Stimulated activated CD4-positive, alpha-beta T cell treated with anti-CD3 and anti-CD28 coated beads, Interleukin-1b, Interleukin-23, amount 100 ng/mL, for 48 hours (primary cell): ENCODE measurements around the gene RAB5IF.
"Not testable (repeated sequence)": the region's sequence is repeated elsewhere in the genome, so short reads cannot be mapped to it uniquely, and the experiment has no call there.

ENCODE experiments used
- DNase-seq: peaks from one replicate; pipeline ENCODE4 v3.0.0-alpha.2; 2020

The RAB5IF gene

GRCh38 chr20:36631646-36632045 lies 26.1 kb downstream of the RAB5IF start:
- no peak for DNase-seq

GRCh38 chr20:36632147-36632486 lies 26.5 kb downstream of the RAB5IF start:
- DNase-seq, result no peak

GRCh38 chr20:36632487-36633284 lies 27.1 kb downstream of the RAB5IF start:
- no peak for DNase-seq

- no peak for DNase-seq
These were observed 27.8 kb downstream of the RAB5IF start for GRCh38 chr20:36633285-36633772.

- DNase-seq, result no peak
These were observed 28.8 kb downstream of the RAB5IF start for GRCh38 chr20:36634342-36634741.

- DNase-seq, result not testable (repeated sequence)
These were observed 33.4 kb downstream of the RAB5IF start for GRCh38 chr20:36638876-36639400.

- no peak for DNase-seq
These were observed 35.9 kb downstream of the RAB5IF start for GRCh38 chr20:36641506-36641843.

GRCh38 chr20:36642136-36642535 lies 36.6 kb downstream of the RAB5IF start:
- DNase-seq, result no peak

- DNase-seq, result peak; percentile 62
These were observed 38.6 kb downstream of the RAB5IF start for GRCh38 chr20:36644032-36644705.

GRCh38 chr20:36644706-36645095 lies 39.1 kb downstream of the RAB5IF start:
- DNase-seq, result peak; percentile 69

GRCh38 chr20:36645353-36645752 lies 39.8 kb downstream of the RAB5IF start:
- DNase-seq, result no peak

GRCh38 chr20:36645998-36646397 lies 40.4 kb downstream of the RAB5IF start, which contains the start of gene SLA2:
SLA2 (minus strand) TSS chr20:36646196; CDS start chr20:36641335, 4,861 bp downstream.
- peak; percentile 66 for DNase-seq

- no peak for DNase-seq
These were observed 41.1 kb downstream of the RAB5IF start for GRCh38 chr20:36646678-36647077.

GRCh38 chr20:36647196-36648121 lies 41.9 kb downstream of the RAB5IF start:
- no peak for DNase-seq

- no peak for DNase-seq
These were observed 47.9 kb downstream of the RAB5IF start for GRCh38 chr20:36653456-36653855.

- no peak for DNase-seq
These were observed 48.9 kb downstream of the RAB5IF start for GRCh38 chr20:36654506-36654905.

- no peak for DNase-seq
These were observed 49.4 kb downstream of the RAB5IF start for GRCh38 chr20:36655004-36655403.

- no peak for DNase-seq
These were observed 51.2 kb downstream of the RAB5IF start for GRCh38 chr20:36656733-36657132.

GRCh38 chr20:36658300-36658699 lies 52.7 kb downstream of the RAB5IF start:
- no peak for DNase-seq
